CD8-positive, alpha-beta memory T cell (primary cell): ENCODE results near the gene CTBP1. TPM values are rescaled to one million over a fixed set of nuclear protein-coding genes. Genes with fewer than 3 reads are reported as not detected.

Experiments used
- CTCF ChIA-PET: fragments of 350-600 bp; sonication (Branson Sonifier 250); formaldehyde crosslinking; loops from one replicate; lab custom pipeline; 2021; ENCODE audit warnings: antibody characterized with exemption; lab: Charles Lee
- POLR2A ChIA-PET: fragments of 350-600 bp; sonication (Branson Sonifier 250); formaldehyde crosslinking; loops from one replicate; lab custom pipeline; 2021; ENCODE audit warnings: antibody characterized with exemption; lab: Charles Lee
- DNase-seq, 5 donors: peaks; one replicate each; pipeline versions ENCODE4 v3.0.0 to v3.0.0-alpha.2; 2020 to 2022; ENCODE audit warnings: mixed read lengths in 1 of 5
- H3K27ac ChIP-seq: one replicate; pipeline ENCODE4 v1.7.0; 2013; ENCODE audit warnings: low read depth, mild to moderate bottlenecking, low read length, moderate library complexity
- H3K27me3 ChIP-seq: 2 replicates; pipeline ENCODE4 v1.7.0; 2013; ENCODE audit warnings: low read length, mild to moderate bottlenecking; ENCODE audit not compliant: insufficient read depth, poor library complexity, severe bottlenecking
- H3K36me3 ChIP-seq: 2 replicates; pipeline ENCODE4 v1.7.0; 2013; ENCODE audit warnings: mild to moderate bottlenecking, low read length, moderate library complexity; ENCODE audit not compliant: insufficient read depth
- H3K4me1 ChIP-seq: 2 replicates; pipeline ENCODE4 v1.7.0; 2013; ENCODE audit warnings: mild to moderate bottlenecking, low read length, moderate library complexity; ENCODE audit not compliant: insufficient read depth
- H3K4me3 ChIP-seq: 2 replicates; pipeline ENCODE4 v1.7.0; 2013; ENCODE audit warnings: mild to moderate bottlenecking, low read length
- H3K9me3 ChIP-seq: 2 replicates; pipeline ENCODE4 v1.7.0; 2013; ENCODE audit warnings: mild to moderate bottlenecking, low read length
- H3K27ac Mint-ChIP-seq, 8 donors: one replicate each; pipeline ENCODE4 v1.8.0; 2020 to 2021; ENCODE audit warnings: mixed read lengths in 8 of 8, mild to moderate bottlenecking in 6 of 8, inconsistent platforms in 3 of 8, moderate library complexity in 3 of 8
- H3K27me3 Mint-ChIP-seq, 2 donors: one replicate each; pipeline ENCODE4 v1.8.0; 2020 to 2021; ENCODE audit warnings: mixed read lengths in 2 of 2, mild to moderate bottlenecking in 1 of 2, moderate library complexity in 1 of 2
- H3K36me3 Mint-ChIP-seq, 3 donors: one replicate each; pipeline ENCODE4 v1.8.0; 2020 to 2021; ENCODE audit warnings: mixed read lengths in 3 of 3, inconsistent platforms in 1 of 3, mild to moderate bottlenecking in 1 of 3
- H3K4me1 Mint-ChIP-seq, 3 donors: one replicate each; pipeline ENCODE4 v1.8.0; 2020 to 2021; ENCODE audit warnings: mixed read lengths in 3 of 3, inconsistent platforms in 1 of 3, mild to moderate bottlenecking in 1 of 3
- H3K4me3 Mint-ChIP-seq, 7 donors: one replicate each; pipeline ENCODE4 v1.8.0; 2020 to 2021; ENCODE audit warnings: mixed read lengths in 7 of 7, mild to moderate bottlenecking in 6 of 7, moderate library complexity in 4 of 7, inconsistent platforms in 2 of 7
- H3K9me3 Mint-ChIP-seq, 5 donors: one replicate each; pipeline ENCODE4 v1.8.0; 2020 to 2022; ENCODE audit warnings: mixed read lengths in 5 of 5, mild to moderate bottlenecking in 3 of 5, moderate library complexity in 2 of 5, inconsistent platforms in 1 of 5
- polyA plus RNA-seq: library from polyadenylated mRNA; unstranded; fragments of 300-500 nt; fragmentation: Illumina TruSeq; gene quantifications from one replicate; pipeline ENCODE4 v1.2.3, GENCODE V29; 2021
- total RNA-seq, 2 experiments: library from RNA; stranded (reverse); gene quantifications; one replicate each; pipeline ENCODE4 v1.2.3, GENCODE V29; 2021

The CTBP1 gene
- total and polyA plus RNA-seq, 3 experiments from 2014 or later = 88.1 to 149 (median 139) TPM

DNA sequence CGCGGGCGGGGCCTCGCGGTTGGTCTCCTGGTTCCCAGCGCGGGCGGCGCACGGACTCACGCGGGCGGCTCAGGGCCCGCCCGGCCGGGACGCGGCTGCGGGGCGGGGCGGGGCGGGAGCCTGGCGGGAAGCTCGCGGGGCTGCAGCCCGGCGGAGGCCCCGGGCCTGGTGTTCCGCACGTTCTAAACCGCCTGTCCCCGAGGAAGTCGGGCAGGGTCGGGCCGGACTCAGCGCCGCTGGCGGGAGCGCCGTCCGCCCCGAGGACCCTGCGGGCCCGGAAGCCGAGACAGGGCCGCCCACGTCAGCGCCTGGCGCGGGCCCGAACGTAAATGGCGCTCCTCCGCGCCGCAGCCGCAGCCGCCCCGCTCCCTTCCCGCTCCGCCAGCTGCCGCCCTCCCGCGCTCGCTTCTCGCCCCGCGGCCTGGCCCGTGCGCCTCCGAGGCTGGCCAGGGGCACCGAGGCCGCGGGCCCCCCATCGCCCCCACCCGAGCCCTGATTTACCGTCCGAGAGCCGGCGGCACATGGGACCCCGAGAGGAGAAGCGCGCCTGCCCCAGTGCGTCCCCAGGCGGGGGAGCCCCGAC is 309 bp upstream of the CTBP1 start:
- peak overlapping the region; percentile 74 for H3K4me3 ChIP-seq
- peak overlapping the region; percentile 87 to 96 (median 90) for H3K4me3 Mint-ChIP-seq
- H3K27ac ChIP-seq = peak overlapping the region; percentile 89
- ChIA-PET POLR2A (interaction anchor here (1.3 to 4.4 kb wide), 7 partner anchors 16 to 357 kb away, joined by 3 to 59 read pairs (median 13); partner anchors contain the start of genes MAEA and UVSSA), CTCF (interaction anchor here (0.8 to 9.6 kb wide), 12 partner anchors 8 to 380 kb away, joined by 3 to 47 read pairs (median 4); partner anchors contain the start of gene UVSSA)
- no peaks in the 10 kb centered on the region for H3K27me3 ChIP-seq
- H3K4me1 Mint-ChIP-seq = peaks cover 58 to 74% (median 63%) of the 10 kb centered on the region in 3 donors
- peaks cover 0 to 15% (median 0%) of the 10 kb centered on the region in 3 donors for H3K36me3 Mint-ChIP-seq
- H3K9me3 ChIP-seq = no peaks in the 10 kb centered on the region
- H3K27me3 Mint-ChIP-seq = peaks cover 0 to 3% of the 10 kb centered on the region in 2 donors
- peaks cover 69% of the 10 kb centered on the region for H3K4me1 ChIP-seq
- peak; percentile 75 to 91 (median 87) for DNase-seq
- peak overlapping the region; percentile 92 to 99 (median 94) for H3K27ac Mint-ChIP-seq
- H3K9me3 Mint-ChIP-seq = no peaks in the 10 kb centered on the region
- no peaks in the 10 kb centered on the region for H3K36me3 ChIP-seq

DNA sequence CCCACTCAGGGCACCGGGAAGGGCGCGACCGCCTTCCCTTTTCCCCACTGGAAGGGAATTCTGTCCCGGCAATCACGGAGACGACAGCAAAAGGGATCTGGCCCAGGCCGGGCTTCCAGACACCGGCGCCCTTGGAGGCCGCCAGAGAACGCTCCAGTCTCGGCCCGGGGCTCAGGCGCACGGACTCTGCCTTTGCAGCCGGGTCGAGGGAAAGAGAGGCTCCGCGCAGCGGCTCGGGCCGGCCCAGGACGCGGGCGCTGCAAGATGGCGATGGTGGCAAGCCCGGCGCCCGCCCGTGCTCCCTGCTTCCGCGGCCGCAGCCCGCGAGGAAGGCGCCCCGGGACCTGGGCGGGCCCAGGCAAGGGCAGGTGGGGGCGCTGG is 1.1 kb downstream of the CTBP1 start:
- Histone ChIP-seq H3K27me3 (no peaks in the 10 kb centered on the region), H3K4me1 (peaks cover 64% of the 10 kb centered on the region), H3K4me3 (peak overlapping the region; percentile 74), H3K9me3 (no peaks in the 10 kb centered on the region), H3K36me3 (no peaks in the 10 kb centered on the region), H3K27ac (peak overlapping the region; percentile 74)
- POLR2A ChIA-PET = interaction anchor here (0.6 to 4.4 kb wide), 10 partner anchors 20 to 358 kb away, joined by 3 to 59 read pairs (median 6); partner anchors contain the start of genes MAEA, SPON2 and UVSSA
- Mint-ChIP-seq H3K4me1 (peaks cover 48 to 74% (median 59%) of the 10 kb centered on the region in 3 donors), H3K36me3 (peaks cover 0 to 17% (median 0%) of the 10 kb centered on the region in 3 donors), H3K27ac (peak overlapping the region; percentile 23 to 96 (median 65)), H3K4me3 (peak overlapping the region; percentile 82 to 95 (median 87)), H3K9me3 (no peaks in the 10 kb centered on the region), H3K27me3 (peaks cover 0 to 3% of the 10 kb centered on the region in 2 donors)
- CTCF ChIA-PET = interaction anchor here (0.9 to 9.6 kb wide), 7 partner anchors 14 to 98 kb away, joined by 3 to 47 read pairs (median 10); partner anchors contain the start of gene UVSSA
- DNase-seq = peak in 2 of 5 donors; percentile 46 to 75

DNA sequence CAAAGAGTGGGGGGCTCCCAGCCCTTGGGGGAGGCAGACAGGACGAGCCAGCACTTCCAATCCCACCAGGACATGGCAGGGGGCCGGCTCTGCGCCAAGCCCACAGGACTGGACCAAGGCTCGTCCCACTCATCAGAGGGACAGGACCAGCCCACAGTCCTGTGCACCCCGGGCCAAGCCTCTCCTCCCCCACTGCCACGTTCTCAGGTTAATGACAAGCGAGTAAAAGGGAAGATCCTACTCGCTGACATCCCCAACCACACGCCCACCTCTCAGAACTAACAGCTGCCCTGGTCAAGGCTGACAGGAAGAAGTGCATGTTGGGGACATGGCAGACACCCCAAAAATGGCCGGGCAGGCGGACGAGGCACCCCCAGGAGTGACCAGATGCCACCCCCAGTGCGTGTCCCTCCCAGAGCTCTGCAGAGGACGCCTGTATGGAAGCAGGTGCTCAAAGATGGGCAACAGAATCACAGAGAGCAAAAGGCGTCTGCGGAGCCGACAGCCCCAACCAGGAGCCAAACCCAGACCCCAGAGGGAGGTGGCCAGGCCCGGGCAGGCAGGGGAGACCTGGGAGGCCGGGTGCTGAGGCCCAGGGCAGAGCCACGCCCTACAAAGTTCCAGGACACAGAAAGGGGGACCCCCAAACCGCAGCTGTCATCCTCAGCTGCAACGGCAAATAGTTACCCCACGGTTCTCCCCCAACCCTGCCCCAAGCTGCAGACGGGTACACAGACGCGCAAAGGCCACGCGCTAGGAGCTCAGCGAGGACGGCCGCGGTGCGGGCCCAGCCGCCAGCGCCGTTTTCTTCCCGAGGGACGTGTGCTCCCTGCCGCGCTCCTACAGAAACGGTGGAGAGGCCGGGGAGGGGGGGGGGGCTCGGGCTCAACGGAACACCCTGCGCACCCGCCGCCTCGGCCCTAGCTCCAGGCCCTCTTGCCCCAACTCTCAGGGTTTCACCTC is 1.7 kb downstream of the CTBP1 start:
- CTCF ChIA-PET = interaction anchor here (0.9 to 9.6 kb wide), 6 partner anchors 13 to 99 kb away, joined by 3 to 47 read pairs (median 10); partner anchors contain the start of gene UVSSA
- Histone ChIP-seq H3K27me3 (no peaks in the 10 kb centered on the region), H3K27ac (peak overlapping the region; percentile 74), H3K36me3 (no peaks in the 10 kb centered on the region), H3K4me1 (peaks cover 61% of the 10 kb centered on the region), H3K4me3 (peak overlapping the region; percentile 74), H3K9me3 (no peaks in the 10 kb centered on the region)
- H3K4me3 Mint-ChIP-seq = peak overlapping the region; percentile 82 to 95 (median 87)
- peak overlapping the region; percentile 44 to 98 (median 87) for H3K27ac Mint-ChIP-seq
- no peaks in the 10 kb centered on the region for H3K9me3 Mint-ChIP-seq
- POLR2A ChIA-PET = interaction anchor here (0.6 to 4.4 kb wide), 5 partner anchors 42 to 359 kb away, joined by 3 to 59 read pairs (median 3); partner anchors contain the start of genes MAEA and UVSSA
- H3K27me3 Mint-ChIP-seq = peaks cover 0 to 3% of the 10 kb centered on the region in 2 donors
- peaks cover 47 to 75% (median 59%) of the 10 kb centered on the region in 3 donors for H3K4me1 Mint-ChIP-seq
- peaks cover 0 to 17% (median 0%) of the 10 kb centered on the region in 3 donors for H3K36me3 Mint-ChIP-seq
- DNase-seq = peak in 1 of 5 donors; percentile 51

DNA sequence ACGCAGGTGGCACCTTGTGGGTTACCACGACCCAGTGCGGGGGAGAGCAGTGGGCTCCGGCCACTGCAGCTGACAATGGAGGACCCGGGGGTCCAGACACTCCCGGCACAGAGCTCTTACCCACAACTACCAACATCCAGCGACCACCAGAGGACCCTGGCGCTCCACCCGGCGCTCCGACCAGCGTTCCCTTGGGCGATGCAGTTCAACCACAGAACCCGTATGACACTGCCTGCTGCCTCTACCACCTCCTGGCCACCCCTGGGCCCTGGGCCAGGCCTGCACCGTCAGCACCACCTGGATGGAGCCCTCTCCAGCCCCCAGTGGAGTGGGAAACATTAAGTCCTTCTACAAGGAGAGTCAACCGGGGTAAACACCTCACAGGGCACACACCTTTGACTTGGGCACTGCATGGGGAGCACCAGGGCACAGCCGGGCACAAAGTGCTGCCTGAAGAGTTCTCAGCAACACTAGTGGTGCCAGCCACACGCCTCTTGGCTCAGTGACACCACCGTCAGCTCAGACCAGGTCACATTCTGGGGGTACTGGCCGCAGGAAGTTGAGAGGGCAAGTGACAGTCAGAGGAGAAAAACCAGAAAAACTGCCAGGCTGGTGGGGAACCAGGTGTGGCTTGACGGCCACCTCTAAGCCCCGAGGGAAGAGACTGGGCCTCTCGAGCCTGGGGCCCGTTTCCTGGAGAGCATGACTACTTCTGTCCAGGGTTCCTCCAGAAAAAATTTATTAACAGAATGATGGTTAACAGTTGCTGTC is 2.6 kb downstream of the CTBP1 start:
- peak in 1 of 5 donors; percentile 45 for DNase-seq
- no peaks in the 10 kb centered on the region for H3K9me3 Mint-ChIP-seq
- no peaks in the 10 kb centered on the region for H3K9me3 ChIP-seq
- H3K27me3 ChIP-seq = no peaks in the 10 kb centered on the region
- ChIA-PET POLR2A (interaction anchor here (1.1 to 1.3 kb wide), 2 partner anchors 43 kb away, joined by 3 read pairs; partner anchors contain the start of gene MAEA), CTCF (interaction anchor here (1.9 to 9.6 kb wide), 3 partner anchors 22 to 100 kb away, joined by 4 to 47 read pairs (median 28); partner anchors contain the start of gene UVSSA)
- H3K4me1 Mint-ChIP-seq = peaks cover 42 to 71% (median 56%) of the 10 kb centered on the region in 3 donors
- H3K4me1 ChIP-seq = peaks cover 57% of the 10 kb centered on the region
- H3K27me3 Mint-ChIP-seq = peaks cover 0 to 3% of the 10 kb centered on the region in 2 donors
- H3K4me3 Mint-ChIP-seq = peak overlapping the region; percentile 82 to 95 (median 87)
- no peaks in the 10 kb centered on the region for H3K36me3 ChIP-seq
- peaks cover 0 to 20% (median 0%) of the 10 kb centered on the region in 3 donors for H3K36me3 Mint-ChIP-seq
- H3K4me3 ChIP-seq = peak overlapping the region; percentile 74
- peak overlapping the region; percentile 54 to 98 (median 87) for H3K27ac Mint-ChIP-seq
- H3K27ac ChIP-seq = peak overlapping the region; percentile 74

DNA sequence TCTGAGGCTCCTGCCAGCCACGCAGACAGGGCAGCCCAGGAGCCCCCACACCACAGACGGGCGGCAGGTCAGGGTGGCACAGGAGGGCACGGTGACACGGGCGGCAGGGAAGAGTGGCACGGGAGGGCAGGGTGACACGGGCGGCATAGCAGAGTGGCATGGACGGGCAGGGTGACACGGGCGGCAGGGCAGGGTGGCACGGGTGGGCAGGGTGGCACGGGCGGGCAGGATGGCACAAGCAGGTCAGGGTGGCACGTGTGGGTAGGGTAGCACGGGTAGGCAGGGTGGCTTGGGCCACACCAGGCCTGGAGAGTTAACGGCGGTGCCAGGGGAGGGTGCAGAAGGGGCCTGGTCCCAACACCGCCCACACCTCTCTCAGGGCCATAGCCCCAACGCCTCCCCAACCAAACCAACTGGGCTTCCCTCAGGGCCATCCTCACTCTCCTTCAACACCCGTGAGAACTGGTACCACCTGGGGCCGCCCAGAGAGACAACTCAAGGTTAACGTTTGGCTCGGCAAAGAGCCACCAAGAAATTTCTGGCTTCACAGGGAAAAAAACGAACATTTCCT is 3.4 kb downstream of the CTBP1 start:
- no peak overlapping the region for H3K4me3 ChIP-seq
- H3K27me3 ChIP-seq = no peaks in the 10 kb centered on the region
- CTCF ChIA-PET = interaction anchor here (1.9 kb wide), 1 partner anchor 78 kb away, joined by 4 read pairs; no protein-coding TSS in a partner anchor
- peaks cover 49% of the 10 kb centered on the region for H3K4me1 ChIP-seq
- peaks cover 37 to 70% (median 51%) of the 10 kb centered on the region in 3 donors for H3K4me1 Mint-ChIP-seq
- peak overlapping the region; percentile 29 to 96 (median 84) for H3K27ac Mint-ChIP-seq
- POLR2A ChIA-PET = no interaction called here
- no peaks in the 10 kb centered on the region for H3K9me3 Mint-ChIP-seq
- no peak overlapping the region for H3K27ac ChIP-seq
- no peaks in the 10 kb centered on the region for H3K36me3 ChIP-seq
- H3K27me3 Mint-ChIP-seq = peaks cover 0 to 3% of the 10 kb centered on the region in 2 donors
- peaks cover 0 to 27% (median 0%) of the 10 kb centered on the region in 3 donors for H3K36me3 Mint-ChIP-seq
- H3K9me3 ChIP-seq = no peaks in the 10 kb centered on the region
- DNase-seq = peak in 1 of 5 donors; percentile 44
- H3K4me3 Mint-ChIP-seq = peak overlapping the region; percentile 63 to 93 (median 85)

DNA sequence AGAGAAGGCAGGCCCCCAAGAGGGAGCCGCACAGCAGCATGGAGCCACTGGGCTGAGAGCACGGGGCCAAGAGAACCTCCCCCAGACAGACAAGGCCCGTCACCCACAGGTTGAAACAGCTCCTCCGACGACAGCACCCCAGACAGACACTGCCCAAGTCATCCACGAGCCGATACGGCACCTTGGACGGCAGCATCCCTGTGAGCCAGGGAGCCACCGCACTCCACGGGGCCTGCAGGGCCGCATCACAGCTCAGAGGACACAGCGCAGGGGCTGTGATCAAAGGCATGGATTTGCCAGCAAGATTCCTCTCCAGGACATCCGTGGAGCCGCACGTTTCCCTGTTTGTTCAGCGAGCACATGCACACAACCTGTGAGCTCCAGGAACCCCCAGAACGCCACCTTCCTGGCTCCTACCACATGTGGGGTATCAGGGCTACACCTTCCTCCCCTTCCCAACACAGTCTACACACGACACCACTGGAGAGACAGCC is 3.9 kb downstream of the CTBP1 start:
- ChIA-PET CTCF (interaction anchor here (1.3 to 1.9 kb wide), 3 partner anchors 77 to 114 kb away, joined by 3 to 6 read pairs (median 4); no protein-coding TSS in a partner anchor), POLR2A (no interaction called here)
- H3K36me3 ChIP-seq = no peaks in the 10 kb centered on the region
- H3K4me3 ChIP-seq = no peak overlapping the region
- no peak for DNase-seq
- H3K9me3 Mint-ChIP-seq = no peaks in the 10 kb centered on the region
- H3K27me3 ChIP-seq = no peaks in the 10 kb centered on the region
- no peak overlapping the region for H3K27ac ChIP-seq
- H3K4me1 Mint-ChIP-seq = peaks cover 32 to 65% (median 45%) of the 10 kb centered on the region in 3 donors
- H3K27ac Mint-ChIP-seq = peak overlapping the region in 6 of 8 donors; percentile 53 to 96 (median 78)
- peaks cover 44% of the 10 kb centered on the region for H3K4me1 ChIP-seq
- H3K27me3 Mint-ChIP-seq = peaks cover 0 to 3% of the 10 kb centered on the region in 2 donors
- H3K9me3 ChIP-seq = no peaks in the 10 kb centered on the region
- H3K36me3 Mint-ChIP-seq = peaks cover 0 to 27% (median 0%) of the 10 kb centered on the region in 3 donors
- peak overlapping the region; percentile 41 to 88 (median 62) for H3K4me3 Mint-ChIP-seq
